Astrocyte (in vitro differentiated cells and primary cell): ENCODE results near the gene PARN. TPM values are rescaled to one million over a fixed set of nuclear protein-coding genes. Genes with fewer than 3 reads are reported as not detected.

Source experiments
- DNase-seq: peaks from one replicate; pipeline ENCODE4 v3.0.0-alpha.2; 2010; ENCODE audit warnings: low read depth
- FAIRE-seq: peaks from 2 replicates; lab custom pipeline; 2011; peaks lifted over from hg19 to GRCh38; lab: Jason Lieb, UNC
- H2AFZ ChIP-seq: 2 replicates; pipeline ENCODE4 v1.6.0; 2012; ENCODE audit warnings: low read depth, low read length, inconsistent platforms
- H3K27ac ChIP-seq: 2 replicates; pipeline ENCODE4 v1.5.1; 2011; ENCODE audit warnings: low read depth, low read length, inconsistent platforms
- H3K27me3 ChIP-seq: 2 replicates; pipeline ENCODE4 v1.6.0; 2011; ENCODE audit warnings: low read length, inconsistent platforms; ENCODE audit not compliant: insufficient read depth
- H3K36me3 ChIP-seq: 2 replicates; pipeline ENCODE4 v1.5.1; 2011; ENCODE audit warnings: low read length, inconsistent platforms; ENCODE audit not compliant: insufficient read depth
- H3K4me1 ChIP-seq: 2 replicates; pipeline ENCODE4 v1.5.1; 2011; ENCODE audit warnings: low read length, inconsistent platforms; ENCODE audit not compliant: insufficient read depth
- H3K4me2 ChIP-seq: 2 replicates; pipeline ENCODE4 v1.6.0; 2012; ENCODE audit warnings: low read length, inconsistent platforms
- H3K4me3 ChIP-seq: 2 replicates; pipeline ENCODE4 v1.5.1; 2011; ENCODE audit warnings: low read depth, mild to moderate bottlenecking, low read length, inconsistent platforms; ENCODE audit not compliant: insufficient read depth
- H3K79me2 ChIP-seq: 2 replicates; pipeline ENCODE4 v1.6.0; 2012; ENCODE audit warnings: mild to moderate bottlenecking, low read length, inconsistent platforms; ENCODE audit not compliant: insufficient read depth
- H3K9ac ChIP-seq: 2 replicates; pipeline ENCODE4 v1.6.0; 2012; ENCODE audit warnings: mild to moderate bottlenecking, low read length, inconsistent platforms
- H3K9me3 ChIP-seq: 2 replicates; pipeline ENCODE4 v1.5.1; 2012; ENCODE audit warnings: low read depth, mild to moderate bottlenecking, low read length, inconsistent platforms; ENCODE audit not compliant: insufficient read depth
- H4K20me1 ChIP-seq: 2 replicates; pipeline ENCODE4 v1.6.0; 2012; ENCODE audit warnings: low read length, inconsistent platforms; ENCODE audit not compliant: insufficient read depth
- H3K27ac Mint-ChIP-seq: one replicate; pipeline ENCODE4 v1.8.0; 2021; ENCODE audit warnings: mild to moderate bottlenecking, mixed read lengths; ENCODE audit not compliant: unreplicated experiment
- H3K27me3 Mint-ChIP-seq: one replicate; pipeline ENCODE4 v1.8.0; 2021; ENCODE audit warnings: low read depth, mixed read lengths; ENCODE audit not compliant: unreplicated experiment
- H3K36me3 Mint-ChIP-seq: one replicate; pipeline ENCODE4 v1.8.0; 2021; ENCODE audit warnings: low read depth, mixed read lengths; ENCODE audit not compliant: unreplicated experiment
- H3K4me1 Mint-ChIP-seq: one replicate; pipeline ENCODE4 v1.8.0; 2021; ENCODE audit warnings: low read depth, mixed read lengths; ENCODE audit not compliant: unreplicated experiment
- H3K4me3 Mint-ChIP-seq: one replicate; pipeline ENCODE4 v1.8.0; 2021; ENCODE audit warnings: mild to moderate bottlenecking, moderate library complexity, mixed read lengths; ENCODE audit not compliant: unreplicated experiment
- H3K9me3 Mint-ChIP-seq: one replicate; pipeline ENCODE4 v1.8.0; 2021; ENCODE audit warnings: mild to moderate bottlenecking, mixed read lengths; ENCODE audit not compliant: unreplicated experiment
- EZH2 ChIP-seq: IDR thresholded peaks from 2 replicates; pipeline ENCODE4 v1.6.1; 2012; ENCODE audit warnings: mild to moderate bottlenecking, low read length, inconsistent platforms; ENCODE audit not compliant: insufficient read depth
- total RNA-seq: library from RNA; stranded (reverse); gene quantifications from 2 replicates; pipeline ENCODE4 v1.2.1, GENCODE V29; 2021
- TF ChIP-seq, protein P1 (sequence below): IDR thresholded peaks from 2 replicates; pipeline ENCODE4 v1.5.1; 2011; ENCODE audit warnings: low read depth, mild to moderate bottlenecking, inconsistent platforms, low read length, moderate library complexity; ENCODE audit not compliant: insufficient read depth

PARN gene
- total RNA-seq, 1 donor from 2014 or later, result 26.1 TPM

DNA sequence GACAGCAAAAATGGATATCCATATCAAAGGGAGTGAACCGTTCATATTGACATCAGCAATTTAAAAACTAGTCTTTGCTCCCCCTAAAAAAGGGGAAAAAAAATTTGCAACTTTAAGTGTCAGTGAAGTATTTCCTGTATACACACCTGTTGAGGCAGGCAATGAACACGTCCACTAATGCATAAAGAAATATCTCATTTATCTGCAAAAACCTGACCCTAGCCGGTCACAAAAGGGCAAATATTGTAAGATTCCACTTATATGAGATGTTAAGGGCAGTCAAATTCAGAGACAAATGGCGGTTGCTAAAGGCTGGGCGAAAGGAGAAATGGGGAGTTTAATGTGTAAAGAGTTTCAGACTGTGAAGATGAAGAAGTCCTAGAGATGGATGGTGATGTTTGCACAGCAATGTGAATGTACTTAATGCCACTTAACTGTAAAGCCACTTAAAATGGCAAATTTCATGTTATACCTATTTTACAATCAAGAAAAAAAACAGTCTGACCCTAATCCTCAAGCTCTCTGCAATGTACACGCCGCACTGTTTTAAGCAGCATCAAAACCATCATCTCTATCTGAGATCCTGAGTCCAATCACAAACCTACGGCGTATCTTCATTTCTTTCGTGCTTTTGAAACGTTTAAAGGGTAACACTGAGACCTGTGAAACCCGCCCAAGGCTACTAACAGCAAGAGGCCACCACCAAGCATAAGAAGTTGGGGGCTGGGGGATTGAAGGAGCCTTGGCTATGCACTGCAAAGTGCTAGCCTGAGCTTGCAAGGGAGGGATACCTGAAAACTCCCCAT, 1.1 kb downstream of the PARN start:
- Mint-ChIP-seq H3K9me3 (no peaks in the 10 kb centered on the region), H3K27ac (peak overlapping the region; percentile 95), H3K36me3 (peaks cover 20% of the 10 kb centered on the region), H3K4me3 (peak overlapping the region; percentile 97), H3K4me1 (peaks cover 18% of the 10 kb centered on the region), H3K27me3 (no peaks in the 10 kb centered on the region)
- no peaks in the 10 kb centered on the region for H3K9me3 ChIP-seq
- peak overlapping the region; percentile 82 for H2AFZ ChIP-seq
- no peaks in the 10 kb centered on the region for H3K27me3 ChIP-seq
- peak overlapping the region; percentile 92 for H3K27ac ChIP-seq
- TF ChIP-seq, protein P1, sequence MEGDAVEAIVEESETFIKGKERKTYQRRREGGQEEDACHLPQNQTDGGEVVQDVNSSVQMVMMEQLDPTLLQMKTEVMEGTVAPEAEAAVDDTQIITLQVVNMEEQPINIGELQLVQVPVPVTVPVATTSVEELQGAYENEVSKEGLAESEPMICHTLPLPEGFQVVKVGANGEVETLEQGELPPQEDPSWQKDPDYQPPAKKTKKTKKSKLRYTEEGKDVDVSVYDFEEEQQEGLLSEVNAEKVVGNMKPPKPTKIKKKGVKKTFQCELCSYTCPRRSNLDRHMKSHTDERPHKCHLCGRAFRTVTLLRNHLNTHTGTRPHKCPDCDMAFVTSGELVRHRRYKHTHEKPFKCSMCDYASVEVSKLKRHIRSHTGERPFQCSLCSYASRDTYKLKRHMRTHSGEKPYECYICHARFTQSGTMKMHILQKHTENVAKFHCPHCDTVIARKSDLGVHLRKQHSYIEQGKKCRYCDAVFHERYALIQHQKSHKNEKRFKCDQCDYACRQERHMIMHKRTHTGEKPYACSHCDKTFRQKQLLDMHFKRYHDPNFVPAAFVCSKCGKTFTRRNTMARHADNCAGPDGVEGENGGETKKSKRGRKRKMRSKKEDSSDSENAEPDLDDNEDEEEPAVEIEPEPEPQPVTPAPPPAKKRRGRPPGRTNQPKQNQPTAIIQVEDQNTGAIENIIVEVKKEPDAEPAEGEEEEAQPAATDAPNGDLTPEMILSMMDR, result no peak
- TF ChIP-seq EZH2, result no peak
- FAIRE-seq, result no peak
- DNase-seq, result no peak
- H3K9ac ChIP-seq, result peak overlapping the region; percentile 95
- peaks cover 5% of the 10 kb centered on the region for H4K20me1 ChIP-seq
- peaks cover 10% of the 10 kb centered on the region for H3K4me1 ChIP-seq
- peak overlapping the region; percentile 86 for H3K4me3 ChIP-seq
- peak overlapping the region; percentile 96 for H3K4me2 ChIP-seq
- peaks cover 31% of the 10 kb centered on the region for H3K79me2 ChIP-seq
- peaks cover 5% of the 10 kb centered on the region for H3K36me3 ChIP-seq

DNA sequence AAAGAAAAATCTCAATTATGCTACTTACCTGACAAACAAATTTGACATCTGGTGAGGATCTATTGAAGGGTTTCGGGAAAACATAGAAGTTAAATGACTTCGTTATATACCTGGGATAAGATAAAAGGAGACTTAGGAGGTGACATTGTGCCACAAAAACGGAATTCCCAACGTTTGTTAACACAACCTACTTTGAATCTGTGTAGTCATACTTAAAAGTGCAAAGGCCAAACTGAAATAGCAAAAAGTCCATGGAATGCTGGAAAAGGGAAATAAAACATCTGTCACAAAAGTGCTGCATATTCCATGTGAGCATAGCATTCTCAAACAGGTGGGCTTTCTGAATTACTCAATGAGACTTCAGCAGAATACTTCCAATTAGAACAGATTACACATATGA, 3.0 kb downstream of the PARN start:
- TF ChIP-seq, protein P1, result no peak
- no peak for TF ChIP-seq EZH2
- Mint-ChIP-seq H3K4me3 (no peak overlapping the region), H3K27ac (no peak overlapping the region), H3K27me3 (no peaks in the 10 kb centered on the region), H3K9me3 (no peaks in the 10 kb centered on the region), H3K4me1 (peaks cover 16% of the 10 kb centered on the region), H3K36me3 (peaks cover 22% of the 10 kb centered on the region)
- Histone ChIP-seq H2AFZ (no peak overlapping the region), H3K9ac (no peak overlapping the region), H3K36me3 (peaks cover 12% of the 10 kb centered on the region), H3K9me3 (no peaks in the 10 kb centered on the region), H4K20me1 (no peaks in the 10 kb centered on the region), H3K4me3 (no peak overlapping the region), H3K27me3 (no peaks in the 10 kb centered on the region), H3K79me2 (peaks cover 15% of the 10 kb centered on the region), H3K4me1 (peaks cover 8% of the 10 kb centered on the region), H3K27ac (no peak overlapping the region), H3K4me2 (no peak overlapping the region)
- FAIRE-seq (no peak), DNase-seq (no peak)

DNA sequence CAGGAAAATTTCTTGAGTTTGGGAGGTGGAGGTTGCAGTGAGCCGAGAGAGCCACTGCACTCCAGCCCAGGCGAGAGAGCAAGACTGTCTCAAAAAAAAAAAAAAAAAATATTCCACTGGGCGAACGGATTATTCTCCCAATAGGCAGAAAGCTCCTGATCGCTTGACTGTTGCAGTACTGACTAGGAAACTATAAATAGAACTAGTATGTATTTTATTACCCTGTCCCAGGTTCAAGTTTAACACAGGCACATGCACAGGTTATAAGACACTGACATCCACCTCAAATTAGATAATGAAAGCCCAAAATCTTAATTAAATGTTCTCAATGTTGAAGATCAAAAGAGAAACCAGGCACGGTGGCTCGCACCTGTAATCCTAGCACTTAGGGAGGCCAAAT, 11.5 kb downstream of the PARN start:
- Histone ChIP-seq H3K27ac (no peak overlapping the region), H4K20me1 (no peaks in the 10 kb centered on the region), H3K27me3 (no peaks in the 10 kb centered on the region), H3K4me2 (no peak overlapping the region), H3K9me3 (no peaks in the 10 kb centered on the region), H3K36me3 (peaks cover 21% of the 10 kb centered on the region), H3K79me2 (no peaks in the 10 kb centered on the region), H3K4me1 (no peaks in the 10 kb centered on the region), H3K4me3 (no peak overlapping the region), H3K9ac (no peak overlapping the region), H2AFZ (no peak overlapping the region)
- no peaks in the 10 kb centered on the region for H3K27me3 Mint-ChIP-seq
- FAIRE-seq (no peak), DNase-seq (no peak)
- TF ChIP-seq, protein P1, result no peak
- TF ChIP-seq EZH2, result no peak
- no peaks in the 10 kb centered on the region for H3K4me1 Mint-ChIP-seq
- no peak overlapping the region for H3K4me3 Mint-ChIP-seq
- H3K27ac Mint-ChIP-seq, result no peak overlapping the region
- peaks cover 8% of the 10 kb centered on the region for H3K36me3 Mint-ChIP-seq
- H3K9me3 Mint-ChIP-seq, result no peaks in the 10 kb centered on the region
